Keratinocyte (primary cell): ENCODE data around the gene CCDC149.

Experiments used
- CTCF ChIP-seq, 3 experiments: IDR thresholded peaks in 1 of 3; conservative IDR thresholded peaks in 1 of 3; optimal IDR thresholded peaks in 1 of 3; 2 replicates in 2 of 3; 3 replicates in 1 of 3; pipeline versions ENCODE3 to v1.5.1; 2011; ENCODE audit warnings: low read length in 3 of 3, mild to moderate bottlenecking in 3 of 3, moderate library complexity in 2 of 3, control low read depth in 1 of 3, inconsistent platforms in 1 of 3; ENCODE audit not compliant: insufficient read depth in 2 of 3; ENCODE audit errors: extremely low read depth in 1 of 3
- EZH2 ChIP-seq: IDR thresholded peaks from one replicate; pipeline ENCODE4 v1.6.1; 2012; ENCODE audit warnings: inconsistent platforms, mild to moderate bottlenecking, low read length, moderate library complexity

- no peak for TF ChIP-seq CTCF (optimal IDR thresholded peaks at IDR 0.05 in 1 of 3, IDR thresholded peaks at IDR 0.05 in 1 of 3, conservative IDR thresholded peaks at IDR 0.05 in 1 of 3; ENCODE audit: extremely low read depth in 1 of 3, insufficient read depth in 2 of 3, low read length in 3 of 3)
- TF ChIP-seq EZH2 = no peak
These were observed 59.7 kb downstream of the CCDC149 start for GRCh38 chr4:24853142-24853541.
